RWPE2 (cell line): Measurements from ENCODE around the gene MAGEF1.

Experiments
- ATAC-seq: fragments of 200-7000 bp; cut with Tn5 transposase; 3 replicates; pipeline ENCODE4 v1.9.1; 2021; ENCODE audit warnings: low read depth
- DNase-seq: peaks from one replicate; pipeline ENCODE4 v3.0.0-alpha.2; 2020; ENCODE audit warnings: low spot score
- H3K27ac ChIP-seq: fragments of 450-650 bp; 2 replicates; pipeline ENCODE4 v1.5.1; 2017; ENCODE audit warnings: mild to moderate bottlenecking; ENCODE audit not compliant: poor library complexity, severe bottlenecking
- H3K27me3 ChIP-seq: fragments of 250-450 bp; sonication (Bioruptor Pico); 2 replicates; pipeline ENCODE4 v1.5.1; 2021; ENCODE audit warnings: mild to moderate bottlenecking, moderate library complexity; ENCODE audit not compliant: insufficient read depth, poor library complexity, severe bottlenecking
- H3K36me3 ChIP-seq: fragments of 250-450 bp; sonication (Bioruptor Pico); 2 replicates; pipeline ENCODE4 v1.5.1; 2020; ENCODE audit warnings: low read depth, mild to moderate bottlenecking, moderate library complexity
- H3K4me1 ChIP-seq: fragments of 250-450 bp; sonication (Bioruptor Pico); 2 replicates; pipeline ENCODE4 v1.5.1; 2021; ENCODE audit warnings: mild to moderate bottlenecking, moderate library complexity; ENCODE audit not compliant: insufficient read depth, poor library complexity, severe bottlenecking
- H3K4me3 ChIP-seq: fragments of 250-450 bp; sonication (Bioruptor Pico); 2 replicates; pipeline ENCODE4 v1.5.1; 2021; ENCODE audit warnings: mild to moderate bottlenecking, moderate library complexity; ENCODE audit not compliant: severe bottlenecking
- H3K9me3 ChIP-seq: fragments of 250-450 bp; sonication (Bioruptor Pico); 2 replicates; pipeline ENCODE4 v1.5.1; 2021; ENCODE audit warnings: mild to moderate bottlenecking, moderate library complexity; ENCODE audit not compliant: severe bottlenecking
- CTCF ChIP-seq: fragments of 450-650 bp; IDR thresholded peaks from one replicate; pipeline ENCODE4 v1.5.1; 2017; ENCODE audit warnings: mild to moderate bottlenecking, moderate library complexity; ENCODE audit not compliant: poor library complexity, severe bottlenecking

The MAGEF1 gene

GRCh38 chr3:184739594-184740505 is 28.0 kb upstream of the MAGEF1 start:
- Histone ChIP-seq H3K4me1 (peaks cover 43% of the 10 kb centered on the region), H3K27ac (peak overlapping the region; percentile 73), H3K27me3 (no peaks in the 10 kb centered on the region), H3K36me3 (no peaks in the 10 kb centered on the region), H3K9me3 (no peaks in the 10 kb centered on the region), H3K4me3 (no peak overlapping the region)
- no peak for DNase-seq
- no peak for TF ChIP-seq CTCF
- ATAC-seq = no peak

- ATAC-seq = no peak
- H3K27ac ChIP-seq = peak overlapping the region; percentile 73
- no peaks in the 10 kb centered on the region for H3K36me3 ChIP-seq
- H3K4me3 ChIP-seq = no peak overlapping the region
- H3K27me3 ChIP-seq = no peaks in the 10 kb centered on the region
- no peak for TF ChIP-seq CTCF
- no peak for DNase-seq
- H3K4me1 ChIP-seq = peaks cover 43% of the 10 kb centered on the region
- no peaks in the 10 kb centered on the region for H3K9me3 ChIP-seq
Measured at GRCh38 chr3:184738982-184739381, 27.1 kb upstream of the MAGEF1 start.

- no peaks in the 10 kb centered on the region for H3K9me3 ChIP-seq
- ATAC-seq = no peak
- peak overlapping the region; percentile 73 for H3K27ac ChIP-seq
- no peaks in the 10 kb centered on the region for H3K36me3 ChIP-seq
- no peak for DNase-seq
- no peak for TF ChIP-seq CTCF
- H3K4me3 ChIP-seq = no peak overlapping the region
- H3K4me1 ChIP-seq = peaks cover 43% of the 10 kb centered on the region
- no peaks in the 10 kb centered on the region for H3K27me3 ChIP-seq
Measured at GRCh38 chr3:184738506-184738890, 26.6 kb upstream of the MAGEF1 start.

- TF ChIP-seq CTCF = no peak
- peaks cover 43% of the 10 kb centered on the region for H3K4me1 ChIP-seq
- no peaks in the 10 kb centered on the region for H3K36me3 ChIP-seq
- DNase-seq (peak; percentile 76), ATAC-seq (peak; percentile 84)
- H3K27ac ChIP-seq = peak overlapping the region; percentile 73
- no peaks in the 10 kb centered on the region for H3K27me3 ChIP-seq
- no peaks in the 10 kb centered on the region for H3K9me3 ChIP-seq
- H3K4me3 ChIP-seq = no peak overlapping the region
Measured at GRCh38 chr3:184737641-184738505, 26.0 kb upstream of the MAGEF1 start.
